ENCODE results near the gene CLMP.

The CLMP gene

GRCh38 chr11:123034597-123034996 lies 160.5 kb downstream of the CLMP start:
- TF ChIP-seq, protein P1, sequence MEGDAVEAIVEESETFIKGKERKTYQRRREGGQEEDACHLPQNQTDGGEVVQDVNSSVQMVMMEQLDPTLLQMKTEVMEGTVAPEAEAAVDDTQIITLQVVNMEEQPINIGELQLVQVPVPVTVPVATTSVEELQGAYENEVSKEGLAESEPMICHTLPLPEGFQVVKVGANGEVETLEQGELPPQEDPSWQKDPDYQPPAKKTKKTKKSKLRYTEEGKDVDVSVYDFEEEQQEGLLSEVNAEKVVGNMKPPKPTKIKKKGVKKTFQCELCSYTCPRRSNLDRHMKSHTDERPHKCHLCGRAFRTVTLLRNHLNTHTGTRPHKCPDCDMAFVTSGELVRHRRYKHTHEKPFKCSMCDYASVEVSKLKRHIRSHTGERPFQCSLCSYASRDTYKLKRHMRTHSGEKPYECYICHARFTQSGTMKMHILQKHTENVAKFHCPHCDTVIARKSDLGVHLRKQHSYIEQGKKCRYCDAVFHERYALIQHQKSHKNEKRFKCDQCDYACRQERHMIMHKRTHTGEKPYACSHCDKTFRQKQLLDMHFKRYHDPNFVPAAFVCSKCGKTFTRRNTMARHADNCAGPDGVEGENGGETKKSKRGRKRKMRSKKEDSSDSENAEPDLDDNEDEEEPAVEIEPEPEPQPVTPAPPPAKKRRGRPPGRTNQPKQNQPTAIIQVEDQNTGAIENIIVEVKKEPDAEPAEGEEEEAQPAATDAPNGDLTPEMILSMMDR (IDR thresholded peaks at IDR 0.05; ENCODE audit: low read depth, low read length, missing control alignments) = no peak
- DNase-seq (ENCODE audit: extremely low read depth, low read depth) = no peak
- no peak overlapping the region for H3K4me3 ChIP-seq (replicated peaks; ENCODE audit: low read depth, low read length)

- DNase-seq (ENCODE audit: extremely low read depth, low read depth) = no peak
These were observed 161.2 kb downstream of the CLMP start for GRCh38 chr11:123033895-123034294.

GRCh38 chr11:123030517-123030916 lies 164.5 kb downstream of the CLMP start:
- DNase-seq (ENCODE audit: extremely low read depth, low read depth) = no peak
- no peak overlapping the region for H3K4me3 ChIP-seq (replicated peaks; ENCODE audit: low read depth, low read length)
- TF ChIP-seq, protein P1 (IDR thresholded peaks at IDR 0.05; ENCODE audit: low read depth, low read length, missing control alignments) = no peak

More at GRCh38 chr11:123033895-123034294, 161.2 kb downstream of the CLMP start:
- H3K4me3 ChIP-seq (replicated peaks; ENCODE audit: low read depth, low read length) = no peak overlapping the region
- TF ChIP-seq, protein P1 (IDR thresholded peaks at IDR 0.05; ENCODE audit: low read depth, low read length, missing control alignments) = no peak

GRCh38 chr11:123020968-123021367 lies 174.1 kb downstream of the CLMP start:
- peak; percentile 21 for DNase-seq (ENCODE audit: extremely low read depth, low read depth)

More at GRCh38 chr11:123020968-123021367, 174.1 kb downstream of the CLMP start:
- no peak overlapping the region for H3K4me3 ChIP-seq (replicated peaks; ENCODE audit: low read depth, low read length)
- TF ChIP-seq, protein P1 (IDR thresholded peaks at IDR 0.05; ENCODE audit: low read depth, low read length, missing control alignments) = peak; percentile 71
